Fibroblast of the conjunctiva (primary cell): ENCODE data around the gene CDKL1.
A peak's percentile ranks its signal among the peaks of the same experiment; 100 is the strongest.
"Not testable (repeated sequence)": the region's sequence is repeated elsewhere in the genome, so short reads cannot be mapped to it uniquely, and the experiment has no call there.

Experiments
- DNase-seq: peaks from one replicate; pipeline ENCODE4 v3.0.0-alpha.2; 2010; ENCODE audit warnings: low read depth

CDKL1 gene

DNA sequence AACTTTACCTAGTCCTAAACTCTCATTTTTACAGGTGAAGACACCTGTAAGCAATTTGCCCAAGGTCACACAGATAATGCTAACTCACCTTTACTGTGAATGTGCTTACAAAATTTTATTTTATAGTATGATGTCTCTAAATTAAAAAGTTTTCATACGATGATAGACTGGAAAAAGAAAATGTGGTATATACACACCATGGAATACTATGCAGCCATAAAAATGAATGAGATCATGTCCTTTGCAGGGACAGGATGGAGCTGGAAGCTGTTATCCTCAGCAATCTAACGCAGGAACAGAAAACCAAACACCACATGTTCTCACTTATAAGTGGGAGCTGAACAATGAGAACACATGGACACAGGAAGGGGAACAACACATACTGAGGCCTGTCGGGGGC, 40.4 kb downstream of the CDKL1 start:
- DNase-seq, result not testable (repeated sequence)

DNA sequence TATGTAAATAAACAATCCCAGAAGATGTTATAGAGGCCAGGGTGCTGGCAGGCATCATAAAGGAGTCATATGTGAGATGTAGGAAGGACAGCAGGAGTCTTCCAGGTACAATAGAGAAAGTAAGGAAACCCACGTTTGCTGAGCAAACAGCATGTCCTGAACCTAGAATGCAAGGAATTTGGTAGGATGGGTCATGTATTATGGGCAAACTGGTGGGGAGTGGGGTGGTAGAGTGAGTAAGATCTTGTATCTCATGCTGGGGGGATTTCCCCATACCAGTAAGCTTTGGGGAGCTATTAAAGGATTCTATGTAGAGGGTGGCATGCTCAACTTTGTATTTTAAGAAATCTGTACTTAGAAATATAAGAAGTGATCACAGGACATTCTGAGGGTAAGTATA, 41.0 kb downstream of the CDKL1 start:
- no peak for DNase-seq

DNA sequence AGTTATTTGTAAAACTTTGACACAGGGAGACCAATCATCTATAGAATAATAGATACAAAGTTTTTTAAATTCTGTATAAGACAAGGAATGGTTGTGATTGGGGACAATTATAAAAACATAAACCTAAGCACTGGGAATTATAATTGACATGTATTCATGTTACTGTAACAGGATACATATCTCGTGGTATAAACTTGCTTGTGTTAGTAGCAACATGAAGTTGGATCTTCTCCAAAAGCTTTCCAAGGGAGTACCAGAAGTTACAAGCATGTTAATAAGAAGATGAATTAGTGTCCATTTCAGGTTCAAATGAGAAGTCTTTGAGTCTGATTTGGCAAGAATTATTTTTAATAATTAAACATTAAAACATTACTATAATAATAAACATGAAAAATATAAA, 42.2 kb downstream of the CDKL1 start:
- DNase-seq, result no peak

DNA sequence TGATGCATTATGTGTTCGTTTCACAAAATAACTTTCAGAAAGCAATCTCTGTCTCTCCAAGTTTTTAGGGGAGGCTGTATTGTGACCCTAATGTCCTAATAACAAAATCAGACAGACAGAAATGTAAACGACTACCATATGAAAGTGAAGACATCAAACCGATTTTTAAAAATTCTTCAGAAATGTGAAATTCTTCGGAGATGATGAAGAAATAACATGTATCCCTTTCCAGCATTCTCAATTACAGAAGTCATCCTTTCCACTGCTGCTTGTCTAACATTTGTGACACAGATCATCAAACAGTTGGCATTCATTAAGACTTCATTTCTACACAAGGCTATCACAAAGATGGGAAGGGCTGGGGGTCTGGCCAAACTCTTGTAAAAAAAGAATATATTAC, 43.6 kb downstream of the CDKL1 start:
- DNase-seq, result no peak

DNA sequence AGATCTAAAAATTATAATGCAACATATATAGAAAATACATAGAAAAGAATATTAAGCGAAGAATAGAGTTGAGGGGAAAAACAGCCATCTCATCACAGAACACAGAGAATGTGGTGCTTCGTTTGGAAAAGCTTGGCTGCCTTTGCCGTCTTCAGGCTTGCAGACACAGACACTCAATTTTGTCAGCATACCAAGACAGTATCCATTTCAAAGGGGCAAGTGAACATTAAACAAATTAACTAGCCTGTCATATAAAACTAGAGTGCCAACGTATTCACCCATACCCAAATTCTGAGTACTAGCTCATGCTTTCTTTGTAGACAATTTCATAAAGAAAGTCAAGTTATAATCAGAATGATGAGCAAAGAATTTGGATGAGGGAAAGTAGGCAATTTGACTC, 44.1 kb downstream of the CDKL1 start:
- no peak for DNase-seq

DNA sequence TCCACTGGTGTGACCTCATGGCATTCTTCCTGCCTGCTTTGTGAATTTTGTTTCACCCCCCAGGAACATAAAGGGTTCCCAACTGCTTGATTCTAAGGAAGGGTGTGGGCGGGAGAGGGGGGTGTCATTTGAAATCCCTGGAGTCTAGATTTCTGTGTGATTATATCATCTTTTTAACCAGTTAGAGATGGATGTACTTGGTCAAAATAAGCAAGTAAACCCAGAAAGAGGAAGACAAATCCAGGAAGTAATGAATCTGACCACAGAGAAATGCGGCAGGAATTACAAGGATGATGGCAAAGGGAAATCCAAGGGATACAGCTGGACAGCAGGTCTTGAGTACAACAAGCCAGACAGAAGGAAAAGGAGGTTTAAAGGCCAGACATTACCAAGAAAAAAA, 45.7 kb downstream of the CDKL1 start:
- no peak for DNase-seq

DNA sequence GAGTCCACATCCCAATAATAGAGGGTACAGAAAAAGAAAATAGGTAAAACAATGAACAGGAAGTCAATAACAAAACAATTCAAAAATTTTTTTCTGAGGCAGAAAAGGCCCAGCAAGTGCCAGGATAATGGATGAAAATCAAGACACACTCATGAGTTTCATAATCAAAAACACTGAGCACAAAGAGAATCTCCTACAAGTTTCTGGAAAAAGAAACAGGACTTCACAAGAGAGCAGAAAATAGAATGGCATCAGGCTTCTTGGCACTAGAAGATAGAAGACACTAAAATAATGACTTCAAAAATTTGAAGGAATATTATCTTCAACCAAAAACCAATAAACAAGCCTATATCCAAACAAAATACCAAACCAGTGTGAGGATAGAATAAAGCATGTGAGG, 47.7 kb downstream of the CDKL1 start:
- no peak for DNase-seq

DNA sequence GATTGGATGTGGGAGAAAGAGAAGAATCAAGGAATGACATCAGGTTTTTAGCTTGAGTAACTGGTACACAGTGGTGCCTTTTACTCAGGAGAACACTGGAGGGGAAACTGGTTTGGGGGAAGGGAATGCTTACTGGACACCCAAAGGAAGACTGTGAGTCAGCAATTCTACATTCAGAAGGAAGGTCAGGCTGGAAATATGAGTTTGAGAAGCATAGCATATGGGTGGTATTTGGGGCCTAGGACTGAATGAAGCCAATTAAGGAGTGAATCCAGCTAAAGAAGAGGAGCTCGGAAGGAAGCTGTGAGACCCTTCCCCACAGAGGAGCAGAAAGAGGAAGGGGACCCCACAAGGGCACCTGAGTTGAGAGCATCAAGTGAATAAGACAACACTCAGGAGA, 49.2 kb downstream of the CDKL1 start:
- DNase-seq, result peak; percentile 45

DNA sequence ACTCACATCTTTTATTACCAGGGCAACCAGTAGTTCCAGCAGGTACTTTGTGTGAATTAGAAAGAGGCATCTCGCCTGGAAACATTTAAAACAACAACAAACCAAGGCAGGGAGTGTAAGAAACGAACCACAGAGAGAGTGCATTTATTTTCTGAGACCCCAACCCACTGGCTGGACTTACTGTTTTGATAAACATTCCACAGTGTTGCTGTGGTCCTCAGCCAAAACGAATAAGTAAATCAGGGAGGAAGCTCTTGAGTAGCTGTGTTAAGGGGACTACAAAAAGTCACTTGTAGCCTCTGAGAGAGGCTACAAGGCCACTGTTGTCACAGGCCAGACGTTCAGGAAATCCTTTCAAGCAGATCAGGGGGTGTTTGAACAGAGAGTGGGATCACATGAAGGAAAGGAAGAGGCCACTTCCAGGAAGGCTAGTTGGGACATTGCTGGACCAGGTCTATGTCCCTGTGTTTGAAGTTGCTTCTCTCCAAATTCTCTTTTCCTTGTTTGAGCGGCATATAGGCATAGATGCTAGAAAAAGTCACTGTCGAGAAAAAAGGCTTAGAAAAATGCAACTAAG, 50.7 kb downstream of the CDKL1 start:
- no peak for DNase-seq

DNA sequence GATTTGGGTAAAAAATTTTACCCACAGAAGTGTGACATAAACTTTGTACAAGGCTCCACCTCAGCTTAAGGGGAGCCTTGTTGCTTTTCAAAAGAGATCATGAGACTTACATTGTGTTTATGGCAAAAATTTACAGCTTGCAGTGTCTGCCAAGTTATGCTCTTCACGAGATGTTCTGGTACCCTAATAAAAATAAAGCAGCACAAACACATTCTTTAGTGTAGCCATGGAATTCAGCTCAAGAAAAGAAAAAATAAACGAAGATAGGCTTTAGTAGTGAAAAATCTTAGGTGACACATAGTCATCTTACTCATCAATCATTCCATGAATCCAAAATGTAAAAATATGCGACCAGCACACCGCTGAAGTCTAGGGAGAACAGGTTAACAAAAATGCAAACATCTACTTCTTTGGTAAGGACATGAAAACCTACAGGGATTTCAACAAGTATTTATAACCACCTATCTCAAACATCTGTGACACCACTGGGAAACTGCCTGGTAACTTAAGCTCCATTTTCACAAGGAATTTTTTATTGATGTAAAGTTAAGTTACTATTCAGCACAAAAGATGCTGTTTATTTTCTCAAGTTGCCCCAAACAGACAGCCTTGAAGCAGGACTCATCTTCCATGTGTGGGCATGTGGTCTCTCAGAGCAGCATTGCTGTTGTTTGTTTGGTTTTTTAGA, 51.7 kb downstream of the CDKL1 start:
- peak; percentile 41 for DNase-seq

DNA sequence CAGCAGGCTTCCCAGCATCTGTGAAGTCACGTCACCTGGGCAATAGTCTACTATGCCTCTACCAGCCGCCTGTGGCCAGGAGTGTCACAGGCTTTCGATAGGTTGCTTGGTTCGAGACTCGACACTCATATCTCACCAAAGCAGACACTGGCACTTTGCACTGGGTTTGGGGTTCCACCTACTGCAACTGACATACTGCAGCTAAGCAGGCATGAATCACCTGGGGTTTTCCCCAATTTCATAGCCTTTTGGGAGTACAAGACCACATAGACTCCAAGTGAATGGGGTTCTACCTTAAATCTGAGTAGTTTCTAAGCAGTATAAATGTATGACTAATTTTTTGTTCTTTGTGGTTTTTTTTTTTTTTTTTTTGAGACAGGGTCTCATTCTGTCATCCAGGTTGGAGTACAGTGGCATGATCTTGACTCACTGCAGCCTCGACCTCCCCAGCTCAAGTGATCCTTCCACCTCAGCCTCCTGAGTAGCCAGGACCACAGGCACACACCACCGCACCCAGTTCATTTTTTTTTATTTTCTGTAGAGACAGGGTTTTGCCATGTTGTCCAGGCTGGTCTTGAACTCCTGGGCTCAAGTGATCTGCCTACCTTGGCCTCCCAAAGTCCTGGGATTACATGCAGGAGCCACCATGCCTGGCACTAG, 52.4 kb downstream of the CDKL1 start:
- DNase-seq, result no peak

DNA sequence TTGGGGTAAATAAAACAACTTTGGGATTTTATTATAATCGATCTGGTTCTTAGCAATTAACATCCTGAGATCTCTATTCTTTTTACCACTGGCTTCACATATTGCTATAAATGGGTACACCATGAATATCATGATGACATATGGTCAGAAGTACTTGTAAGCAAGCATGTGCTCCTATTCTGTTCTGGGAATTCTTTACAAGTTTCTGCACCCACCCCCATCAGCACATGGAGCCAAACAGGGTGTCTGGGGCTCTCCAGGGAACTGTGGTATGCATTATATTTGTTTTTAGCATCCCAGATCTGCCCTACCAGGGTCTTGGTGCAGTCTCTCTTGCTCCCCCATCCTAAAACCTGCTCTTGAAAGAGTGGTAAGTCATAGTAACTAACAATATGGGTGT, 53.2 kb downstream of the CDKL1 start:
- no peak for DNase-seq

DNA sequence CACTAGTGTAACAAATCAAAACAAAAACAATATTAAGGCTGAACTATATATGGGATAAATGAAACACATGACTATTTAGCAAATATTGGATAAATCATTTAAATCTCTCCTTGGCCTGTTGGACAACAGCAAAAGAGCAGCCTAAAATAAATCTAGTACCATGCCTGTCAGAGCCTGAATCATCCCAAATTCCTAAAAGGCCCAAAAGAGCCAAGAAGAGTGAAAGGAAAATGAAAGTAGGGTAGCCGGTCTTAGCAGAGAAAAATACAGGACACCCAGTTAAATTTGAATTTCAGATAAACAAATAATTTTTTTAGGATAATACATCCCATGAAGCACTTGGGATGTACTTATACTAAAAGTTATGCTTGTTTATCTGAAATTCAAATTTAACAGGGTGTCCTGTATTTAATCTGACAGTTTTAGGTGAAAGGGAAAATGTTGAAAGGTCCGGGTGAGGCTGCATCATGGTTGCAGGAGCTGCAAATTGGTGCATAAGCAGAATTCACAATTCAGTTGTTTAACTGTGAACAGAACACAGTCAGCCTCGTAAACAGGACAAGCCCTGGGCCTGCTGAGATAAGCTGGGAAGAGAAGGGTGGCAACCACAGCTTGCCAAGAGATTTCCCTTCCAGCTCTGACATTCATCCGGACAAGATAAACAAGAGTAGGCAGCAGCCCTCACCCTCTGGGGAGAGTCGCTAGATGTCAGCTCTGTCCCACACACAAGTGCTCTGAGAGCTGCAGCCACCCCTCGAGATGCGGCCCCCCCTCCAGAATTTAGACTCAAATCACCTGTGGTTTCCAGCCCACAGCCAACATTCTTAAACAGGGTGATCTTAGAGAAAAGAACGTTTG, 54.2 kb downstream of the CDKL1 start:
- peak; percentile 59 for DNase-seq

DNA sequence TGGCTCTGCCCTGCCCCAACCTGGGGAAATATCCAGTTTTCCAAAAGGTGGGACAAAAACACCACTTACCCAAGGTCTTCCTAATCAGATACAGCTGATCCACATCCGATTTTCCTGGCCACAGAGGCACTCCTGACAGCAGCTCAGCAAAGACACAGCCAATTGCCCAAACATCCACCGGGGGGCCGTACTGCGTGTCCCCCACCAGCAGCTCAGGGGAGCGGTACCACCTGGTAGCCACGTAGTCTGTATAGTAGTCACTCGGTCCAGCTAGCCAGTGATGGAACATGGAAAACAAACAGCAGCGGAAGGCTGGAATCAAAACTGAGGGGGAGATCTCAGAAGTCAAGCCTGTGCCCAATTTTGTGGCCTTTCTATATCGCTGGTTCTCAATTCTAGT, 55.7 kb downstream of the CDKL1 start:
- DNase-seq, result no peak

DNA sequence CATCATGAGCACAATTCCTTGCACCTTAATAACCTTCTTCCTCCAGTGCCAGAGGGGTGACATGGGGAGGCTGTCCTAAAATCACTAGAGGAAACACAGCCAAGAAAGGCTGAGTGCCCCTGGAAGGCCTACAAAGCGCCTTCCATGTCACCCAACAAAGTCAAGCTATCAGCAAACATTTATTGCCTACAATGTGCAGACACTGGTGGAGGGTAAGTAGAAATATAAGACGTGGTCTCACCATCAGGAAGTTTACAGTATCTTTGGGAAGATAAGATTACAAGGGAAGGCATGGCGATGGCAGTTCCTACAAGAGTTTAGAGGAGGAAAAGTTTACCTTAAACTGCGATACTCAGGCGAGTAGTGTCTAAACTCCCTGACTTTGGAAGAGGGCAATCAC, 56.6 kb downstream of the CDKL1 start:
- no peak for DNase-seq

DNA sequence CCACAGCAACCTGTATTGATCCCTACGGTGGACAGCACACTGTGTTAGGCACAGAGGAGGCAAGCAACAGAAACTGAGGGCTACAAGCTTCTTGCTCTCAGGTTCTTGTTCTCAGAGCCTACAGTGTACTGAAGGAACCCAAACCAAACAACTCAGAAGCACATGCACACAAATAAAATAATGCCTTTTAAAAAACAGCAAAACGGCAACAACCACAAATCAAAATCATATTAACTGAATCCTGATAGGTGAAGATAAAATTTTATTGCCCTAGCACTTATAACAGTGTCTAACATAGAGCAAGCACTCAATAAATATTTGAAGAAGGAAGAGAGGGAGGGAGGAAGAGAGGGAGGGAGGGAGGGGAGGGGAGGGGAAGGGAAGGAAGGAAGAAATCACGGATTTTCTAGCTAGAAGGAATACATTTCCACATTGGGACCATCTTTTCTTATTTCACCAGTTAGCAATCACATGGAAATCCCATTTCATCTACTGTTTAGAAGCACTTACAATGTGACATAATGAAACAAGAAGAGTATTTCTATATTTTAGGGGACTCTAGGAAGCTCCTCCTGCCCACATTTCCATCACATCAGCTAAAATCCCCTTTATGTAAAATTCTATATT, 57.4 kb downstream of the CDKL1 start:
- DNase-seq, result no peak

DNA sequence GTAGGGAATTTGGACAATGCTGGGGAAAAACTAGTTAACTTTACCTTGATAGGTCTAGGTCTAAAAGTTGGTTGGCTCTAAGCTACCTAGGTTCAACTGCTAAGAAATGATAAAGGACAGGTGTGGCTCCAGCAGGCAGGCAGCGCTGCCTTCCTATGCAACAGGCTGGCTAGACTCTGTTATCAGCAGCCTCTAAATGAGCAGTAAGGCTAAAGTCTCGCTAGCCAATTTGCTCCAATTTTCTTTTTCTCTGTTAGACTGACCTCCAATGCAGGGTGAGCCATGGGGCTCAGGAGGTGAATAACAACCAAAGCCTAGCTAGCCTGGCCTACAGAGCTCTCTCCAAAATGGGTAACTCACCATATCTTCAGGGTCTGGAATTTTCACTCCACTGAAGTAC, 58.1 kb downstream of the CDKL1 start:
- no peak for DNase-seq

DNA sequence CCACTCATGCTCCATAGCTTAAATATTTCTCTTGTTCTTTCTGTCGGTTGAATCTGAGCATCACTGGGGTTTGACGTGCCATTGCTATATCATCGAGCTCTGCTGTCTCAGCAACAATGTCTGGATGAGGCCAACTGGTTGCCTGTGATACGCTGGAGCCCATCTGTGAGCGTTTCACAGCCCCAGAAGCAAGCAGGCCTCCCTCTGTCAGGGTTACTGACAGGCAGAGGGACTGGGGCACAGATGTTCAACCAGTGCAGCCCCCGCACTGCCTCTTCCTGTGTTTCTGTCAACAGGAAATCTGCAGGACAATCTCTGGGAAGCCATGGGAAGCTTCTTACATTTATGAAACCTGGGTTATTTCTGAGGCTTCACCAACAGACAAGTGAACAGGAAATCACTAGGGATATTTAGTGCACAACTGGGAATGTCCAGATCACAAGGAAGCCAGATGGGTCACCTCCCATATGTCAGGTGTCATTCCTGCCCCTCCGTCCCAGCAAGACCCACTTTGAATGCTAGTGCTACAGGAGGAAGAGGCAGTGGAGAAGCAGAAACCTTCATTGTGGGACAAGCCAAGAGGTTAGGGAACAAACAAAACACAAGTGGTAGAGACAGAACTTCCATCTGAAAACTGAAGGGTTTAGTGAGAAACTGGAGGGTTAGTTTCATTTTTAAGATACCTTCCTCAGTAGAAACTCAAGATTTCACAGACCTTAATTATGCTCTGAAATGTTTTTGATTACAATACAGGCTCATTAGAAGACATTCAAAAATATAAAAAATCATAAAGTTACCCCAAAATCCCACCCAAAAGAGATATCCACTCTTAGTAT, 60.5 kb downstream of the CDKL1 start:
- DNase-seq, result no peak

DNA sequence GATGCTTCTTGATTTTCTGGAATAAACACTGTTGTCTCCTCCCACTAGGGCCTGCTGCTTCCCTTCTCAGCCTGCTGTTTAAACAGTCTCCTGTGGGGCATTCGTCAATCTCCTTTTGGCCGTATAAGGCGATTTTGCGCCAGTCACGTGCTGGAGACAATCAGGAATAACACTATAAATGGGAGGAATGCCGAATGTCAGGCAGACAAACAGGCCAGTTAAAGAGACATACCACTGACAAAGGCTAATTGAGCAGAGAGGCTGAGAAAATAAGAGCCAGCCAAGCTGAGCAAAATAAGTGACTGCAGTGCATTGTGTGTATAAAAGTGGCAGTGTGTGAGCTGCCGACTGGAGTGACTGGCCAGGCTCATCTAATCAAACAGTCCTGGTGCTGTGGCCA, 61.3 kb downstream of the CDKL1 start:
- no peak for DNase-seq

DNA sequence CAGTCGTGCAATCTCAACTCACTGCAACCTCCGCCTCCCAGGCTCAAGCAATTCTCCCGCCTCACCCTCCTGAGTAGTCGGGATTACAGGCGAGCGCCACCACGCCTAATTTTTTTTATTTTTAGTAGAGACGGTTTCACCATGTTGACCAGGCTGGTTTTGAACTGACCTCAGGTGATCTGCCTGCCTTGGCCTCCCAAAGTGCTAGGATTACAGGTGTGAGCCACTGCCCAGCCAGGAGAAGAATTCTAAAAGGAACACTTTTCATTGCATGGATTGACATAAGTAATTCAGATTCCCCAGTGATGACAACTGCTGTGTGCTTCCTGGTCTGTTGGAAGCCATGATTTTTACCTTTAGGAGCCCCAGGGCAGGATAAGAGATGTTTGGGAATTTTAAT, 62.5 kb downstream of the CDKL1 start:
- DNase-seq, result no peak

DNA sequence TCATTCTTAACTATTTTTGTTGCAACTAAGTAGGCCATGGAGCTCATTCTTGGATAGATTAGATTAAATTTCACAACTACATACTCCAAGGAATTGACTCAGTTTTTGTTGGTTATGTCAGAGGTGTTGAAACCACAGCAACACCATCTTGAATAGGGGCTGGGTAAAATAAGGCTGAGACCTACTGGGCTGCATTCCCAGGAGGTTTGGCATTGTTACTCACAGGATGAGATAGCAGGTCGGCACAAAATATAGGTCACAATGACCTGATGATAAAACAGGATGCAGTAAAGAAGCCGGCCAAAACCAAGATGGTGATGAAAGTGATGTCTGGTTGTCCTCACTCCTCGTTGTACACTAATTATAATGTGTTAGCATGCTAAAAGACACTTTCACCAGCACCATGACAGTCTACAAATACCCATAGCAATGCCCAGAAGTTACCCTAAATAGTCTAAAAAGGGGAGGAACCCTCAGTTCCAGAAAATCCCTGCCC, 63.6 kb downstream of the CDKL1 start:
- peak; percentile 71 for DNase-seq
